ENCODE measurements around the gene CNKSR3.

DNA sequence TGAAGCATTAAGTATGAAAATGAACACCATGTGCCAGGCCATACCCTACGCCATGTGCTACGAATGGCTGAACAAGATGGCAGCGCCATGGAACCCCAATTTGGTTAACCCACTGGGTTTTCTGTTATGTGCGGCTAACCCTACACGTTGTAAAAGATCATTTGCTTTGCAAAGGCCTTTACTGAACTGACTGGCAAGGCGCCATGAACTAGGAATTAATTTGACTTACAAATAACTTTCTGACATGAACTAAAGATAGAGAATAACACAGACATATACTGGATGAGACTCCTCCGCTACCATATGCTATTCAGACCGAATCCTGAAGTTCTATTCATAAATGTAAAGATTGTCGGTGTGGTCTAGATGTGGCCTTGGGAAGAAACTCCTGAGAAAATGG is 3.9 kb downstream of the CNKSR3 start:
- TF ChIP-seq CTCF (IDR thresholded peaks at IDR 0.05) (no peak), POLR2A (IDR thresholded peaks at IDR 0.05) (no peak)

Data from body of pancreas (tissue), 4 donors.